ENCODE measurements around the gene TMEM203.
A peak's percentile ranks its signal among the peaks of the same experiment; 100 is the strongest.

The TMEM203 gene

GRCh38 chr9:137221095-137221505 lies 15.7 kb upstream of the TMEM203 start:
- Histone ChIP-seq H3K27ac (peak overlapping the region in 5 of 21 experiments; percentile 25 to 62 (median 41)), H3K4me3 (peak overlapping the region in 3 of 7 experiments; percentile 13 to 68 (median 29))

DNA sequence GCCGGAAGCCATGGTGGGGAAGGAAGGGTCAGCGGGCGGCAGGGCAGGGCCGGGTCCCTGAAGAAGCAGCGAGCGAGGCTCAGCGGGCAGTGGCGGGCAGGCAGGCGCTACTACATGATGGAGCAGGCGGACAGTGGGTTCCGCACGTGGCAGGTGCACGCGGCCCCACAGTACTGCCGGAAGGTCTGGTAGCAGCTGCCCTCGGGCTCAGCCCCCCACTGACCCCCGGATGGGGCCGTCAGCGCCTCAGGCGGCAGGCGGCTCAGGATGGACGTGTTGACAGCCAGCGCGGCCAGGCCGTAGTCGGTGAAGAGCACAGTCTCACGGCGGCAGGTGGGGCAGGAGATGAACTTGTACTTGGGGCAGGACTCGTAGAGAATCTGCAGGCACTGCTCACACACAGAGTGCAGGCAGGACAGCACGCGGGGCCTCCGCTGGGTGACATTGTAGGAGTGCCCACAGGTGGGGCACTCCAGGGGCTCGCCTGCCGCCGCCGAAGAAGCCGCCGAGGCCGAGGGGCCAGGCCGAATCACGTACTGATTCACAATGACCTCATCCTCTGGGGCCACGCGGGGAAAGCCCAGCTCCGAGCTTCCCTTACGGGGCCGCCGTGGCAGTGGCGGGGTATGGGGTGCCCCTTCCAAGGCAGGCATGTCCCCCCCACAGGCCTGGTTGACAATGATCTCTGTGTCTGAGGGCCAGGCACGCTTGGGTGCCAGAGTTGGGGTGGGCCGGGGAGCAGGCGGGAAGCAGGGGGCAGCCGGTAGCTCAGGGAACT lies 15.1 kb upstream of the TMEM203 start:
- no peak overlapping the region for H3K4me3 ChIP-seq
- no peak overlapping the region for H3K27ac ChIP-seq

DNA sequence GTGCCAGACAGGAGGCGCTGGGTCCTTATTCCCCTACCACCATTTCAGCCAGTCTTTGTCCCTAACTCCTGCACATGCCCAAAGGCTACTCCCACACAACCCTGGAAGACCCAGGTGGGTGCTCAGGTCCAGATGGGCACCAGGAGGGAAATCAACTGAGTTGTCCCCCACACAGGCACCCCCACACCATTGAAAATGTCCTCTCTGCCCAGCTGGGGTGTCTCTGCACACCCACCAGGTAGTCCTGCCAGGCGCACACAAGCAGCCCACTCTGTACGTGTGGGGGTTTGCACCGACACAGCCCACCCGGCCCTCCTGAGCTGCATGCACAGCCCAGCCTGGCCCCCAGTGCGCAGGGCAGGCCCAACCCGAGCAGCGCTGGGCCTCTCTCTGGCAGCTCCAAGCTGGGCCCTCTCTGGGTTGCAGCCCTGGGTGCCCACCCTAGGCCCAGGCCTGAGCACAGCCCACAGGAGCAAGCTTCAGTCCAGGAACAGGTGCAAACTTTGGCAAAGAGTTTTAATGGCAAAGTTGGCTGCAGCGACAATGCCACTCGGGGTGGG lies 14.4 kb upstream of the TMEM203 start:
- H3K27ac ChIP-seq, result no peak overlapping the region
- H3K4me3 ChIP-seq, result no peak overlapping the region

GRCh38 chr9:137218754-137219271 lies 13.4 kb upstream of the TMEM203 start:
- Histone ChIP-seq H3K27ac (peak overlapping the region in 13 of 21 experiments; percentile 62 to 92 (median 83)), H3K4me3 (peak overlapping the region in 1 of 7 experiments; percentile 39)

DNA sequence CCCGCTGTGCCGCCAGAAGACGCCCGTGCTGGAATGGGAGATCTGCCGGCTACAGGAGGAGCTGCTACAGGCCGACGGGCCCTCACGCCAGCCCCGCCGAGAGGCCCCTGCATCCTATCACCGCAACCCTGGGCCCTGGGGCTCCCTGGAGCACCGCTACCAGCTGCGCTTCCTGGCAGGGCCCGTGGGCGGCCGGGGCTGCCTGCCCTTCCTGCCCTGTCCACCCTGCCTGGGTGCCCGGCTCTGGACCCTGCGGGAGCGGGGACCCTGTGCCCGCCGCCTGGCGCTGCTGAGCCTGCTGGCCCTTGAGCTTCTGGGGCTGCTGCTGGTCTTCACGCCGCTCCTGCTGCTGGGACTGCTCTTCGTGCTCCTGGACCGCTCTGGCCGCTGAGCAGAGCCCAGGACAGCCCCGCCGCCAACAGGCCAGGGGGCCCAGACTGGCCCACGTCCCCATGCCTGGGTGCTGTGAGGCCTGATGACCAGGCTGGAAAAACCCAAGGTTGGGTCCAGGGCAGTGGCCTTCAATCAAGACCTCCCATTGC lies 12.8 kb upstream of the TMEM203 start:
- H3K27ac ChIP-seq, result peak overlapping the region in 17 of 21 experiments; percentile 49 to 92 (median 83)
- peak overlapping the region in 6 of 7 experiments; percentile 16 to 39 (median 26) for H3K4me3 ChIP-seq

GRCh38 chr9:137217276-137218211 lies 12.1 kb upstream of the TMEM203 start:
- H3K27ac ChIP-seq, result peak overlapping the region in 20 of 21 experiments; percentile 30 to 92 (median 82)
- H3K4me3 ChIP-seq, result peak overlapping the region; percentile 6 to 39 (median 26)

DNA sequence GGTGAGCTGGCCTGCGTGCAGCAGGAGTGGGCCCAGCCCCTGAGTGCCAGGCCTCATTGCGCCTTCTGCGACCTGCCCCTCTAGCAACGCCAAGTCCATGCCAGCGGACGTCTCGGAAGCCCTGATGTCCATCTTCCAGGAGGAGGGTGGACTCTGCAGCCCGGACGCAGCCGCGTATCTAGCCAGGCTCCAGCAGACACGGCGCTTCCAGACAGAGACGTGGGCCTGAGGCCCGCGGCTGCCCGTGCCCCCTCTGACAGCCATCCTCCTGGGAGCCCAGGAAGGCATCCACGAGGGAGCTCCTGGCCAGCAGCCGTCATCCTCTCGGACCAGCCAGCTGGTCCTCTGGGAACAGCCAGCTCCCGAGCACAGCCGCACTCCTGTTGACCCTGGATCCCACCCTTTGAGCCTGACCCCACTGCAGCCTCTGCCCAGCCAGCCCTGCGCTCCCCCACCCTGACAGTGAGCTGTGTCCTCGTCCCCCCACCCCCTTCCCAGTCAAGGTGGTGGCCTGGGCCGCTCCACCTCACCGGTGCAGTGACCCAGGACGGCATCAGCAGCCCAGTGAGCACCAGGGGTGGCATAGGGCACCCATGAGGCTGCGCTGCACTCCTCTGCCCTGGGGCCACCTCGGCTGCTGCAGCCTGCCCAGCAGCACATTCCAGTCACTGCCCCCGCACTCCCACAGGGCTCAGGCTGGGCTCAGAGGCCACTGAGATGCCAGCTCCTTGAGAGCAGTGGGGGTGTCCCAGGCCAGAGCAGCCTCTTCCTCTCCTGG lies 10.9 kb upstream of the TMEM203 start:
- peak overlapping the region in 11 of 21 experiments; percentile 23 to 92 (median 83) for H3K27ac ChIP-seq
- peak overlapping the region in 1 of 7 experiments; percentile 39 for H3K4me3 ChIP-seq

DNA sequence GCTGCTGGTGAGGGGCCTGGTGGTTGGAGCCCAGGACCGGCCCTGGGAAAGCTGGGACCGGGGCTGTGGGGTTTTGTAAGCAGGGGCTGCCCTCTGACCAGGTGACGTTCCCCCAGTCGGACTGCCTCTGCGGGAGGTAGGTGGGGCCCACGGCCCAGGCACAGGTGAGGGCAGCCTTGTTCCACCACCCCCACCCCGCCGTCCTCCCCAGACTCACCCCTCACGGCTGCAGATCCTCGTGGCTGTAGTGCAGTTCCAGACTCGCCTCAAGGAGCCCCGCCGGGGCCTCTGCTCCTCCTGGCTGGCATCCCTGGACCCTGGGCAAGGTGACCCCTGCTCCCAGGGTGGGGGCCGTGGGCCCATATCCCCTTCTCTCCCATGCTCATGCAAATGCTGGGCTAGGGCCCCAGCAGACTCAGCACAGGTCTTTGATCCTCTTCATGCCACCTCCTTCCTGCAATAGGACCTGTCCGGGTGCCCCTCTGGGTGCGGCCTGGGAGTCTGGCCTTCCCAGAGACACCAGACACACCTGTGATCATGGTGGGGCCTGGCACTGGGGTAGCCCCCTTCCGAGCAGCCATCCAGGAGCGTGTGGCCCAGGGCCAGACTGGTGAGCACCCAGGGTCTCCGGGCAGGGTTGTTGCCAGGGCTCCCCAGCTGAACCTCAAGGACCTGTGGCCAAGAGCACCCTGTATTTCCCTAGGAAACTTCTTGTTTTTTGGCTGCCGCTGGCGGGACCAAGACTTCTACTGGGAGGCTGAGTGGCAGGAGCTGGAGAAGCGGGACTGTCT lies 9.9 kb upstream of the TMEM203 start:
- no peak overlapping the region for H3K4me3 ChIP-seq
- peak overlapping the region in 1 of 21 experiments; percentile 10 for H3K27ac ChIP-seq

DNA sequence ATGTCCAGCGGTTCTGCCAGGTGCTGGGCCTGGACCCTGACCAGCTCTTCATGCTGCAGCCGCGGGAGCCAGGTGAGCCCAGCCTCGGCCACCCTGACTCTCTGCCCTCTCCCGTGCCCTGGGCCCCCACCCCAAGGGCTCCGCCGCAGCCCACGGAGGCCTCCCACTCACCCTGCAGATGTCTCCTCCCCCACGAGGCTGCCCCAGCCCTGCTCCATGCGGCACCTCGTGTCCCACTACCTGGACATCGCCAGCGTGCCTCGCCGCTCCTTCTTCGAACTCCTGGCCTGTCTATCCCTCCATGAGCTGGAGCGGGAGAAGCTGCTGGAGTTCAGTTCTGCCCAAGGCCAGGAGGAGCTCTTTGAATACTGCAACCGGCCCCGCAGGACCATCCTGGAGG lies 9.2 kb upstream of the TMEM203 start:
- H3K27ac ChIP-seq, result no peak overlapping the region

GRCh38 chr9:137213160-137214060 lies 8.0 kb upstream of the TMEM203 start:
- Histone ChIP-seq H3K27ac (no peak overlapping the region), H3K4me3 (no peak overlapping the region)

More for the DNA sequence above, 9.2 kb upstream of the TMEM203 start:
- H3K4me3 ChIP-seq, result no peak overlapping the region

DNA sequence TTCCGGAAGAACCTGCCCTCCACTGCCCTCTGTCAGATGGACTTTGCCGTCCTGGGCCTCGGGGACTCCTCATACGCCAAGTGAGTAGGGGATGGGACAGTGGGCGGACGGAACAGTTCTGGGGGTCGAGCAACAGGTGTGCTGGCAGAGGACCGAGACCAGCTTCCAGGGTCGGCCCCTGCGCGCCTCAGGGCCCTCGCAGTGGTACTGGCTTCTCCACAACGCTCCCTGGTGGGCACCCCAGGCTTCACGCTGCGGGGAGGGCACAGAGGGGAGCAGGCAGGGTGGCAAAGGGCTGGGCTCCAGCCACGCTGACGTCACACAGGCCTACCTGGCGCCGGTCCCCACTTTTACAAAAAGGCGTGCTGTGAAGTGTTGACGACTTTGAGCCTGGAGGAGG lies 7.1 kb upstream of the TMEM203 start:
- Histone ChIP-seq H3K4me3 (no peak overlapping the region), H3K27ac (no peak overlapping the region)

- Histone ChIP-seq H3K4me3 (no peak overlapping the region), H3K27ac (no peak overlapping the region)
Observed at GRCh38 chr9:137211532-137211931, 6.1 kb upstream of the TMEM203 start.

- peak overlapping the region in 3 of 7 experiments; percentile 93 to 99 (median 99) for H3K4me3 ChIP-seq
- peak overlapping the region in 1 of 21 experiments; percentile 87 for H3K27ac ChIP-seq
Observed at GRCh38 chr9:137206602-137207001, 1.2 kb upstream of the TMEM203 start.

- Histone ChIP-seq H3K4me3 (peak overlapping the region; percentile 68 to 99 (median 94)), H3K27ac (peak overlapping the region in 20 of 21 experiments; percentile 80 to 93 (median 86))
Observed at GRCh38 chr9:137204731-137205125, 720 bp downstream of the TMEM203 start.

GRCh38 chr9:137202966-137203365 lies 2.5 kb downstream of the TMEM203 start:
- no peak overlapping the region for H3K27ac ChIP-seq
- no peak overlapping the region for H3K4me3 ChIP-seq

DNA sequence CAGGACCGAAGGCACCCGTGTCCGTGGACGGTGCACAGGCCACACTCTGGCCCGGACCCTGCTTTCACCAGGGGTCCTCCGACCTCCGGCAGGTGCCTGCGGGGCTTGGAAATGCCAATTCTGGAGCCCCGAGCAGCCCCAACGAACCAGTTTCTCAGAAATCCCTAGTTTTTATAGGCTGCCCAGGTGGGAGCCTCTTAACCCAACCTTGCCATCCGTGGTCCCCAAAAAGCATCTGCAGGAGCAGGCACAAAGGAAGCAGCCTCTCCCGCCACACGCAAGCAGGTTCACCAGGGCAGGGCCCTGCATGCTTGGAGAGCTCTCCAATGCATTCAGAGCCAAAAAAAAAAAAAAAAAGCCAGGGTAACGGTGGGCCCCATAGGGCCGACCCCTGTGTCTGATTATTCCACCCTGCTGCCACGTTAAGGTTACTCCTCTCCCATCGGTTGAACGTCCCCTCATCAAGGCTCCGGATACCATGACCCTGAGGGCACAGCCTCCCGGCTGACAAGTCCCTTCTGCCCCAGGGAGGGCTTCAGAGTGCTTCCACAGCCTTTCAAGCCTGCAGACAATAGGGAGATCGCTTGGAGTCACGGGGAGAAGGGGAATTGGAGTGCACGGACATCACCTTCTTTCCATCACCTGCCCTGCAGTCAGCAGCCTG lies 4.1 kb downstream of the TMEM203 start:
- H3K4me3 ChIP-seq, result peak overlapping the region; percentile 45 to 71 (median 58)
- H3K27ac ChIP-seq, result peak overlapping the region in 20 of 21 experiments; percentile 61 to 97 (median 82)

Measured in skin epidermis (tissue), 12 donors.